NCI-H1048 (cell line): ENCODE data around the gene OR5A2.
A peak's percentile ranks its signal among the peaks of the same experiment; 100 is the strongest.
"Not testable (repeated sequence)": the region's sequence is repeated elsewhere in the genome, so short reads cannot be mapped to it uniquely, and the experiment has no call there.

Experiments used
- DNase-seq: peaks from one replicate; lab custom pipeline; 2025; lab: John Stamatoyannopoulos, UW

Gene OR5A2

GRCh38 chr11:59426361-59427067, at the start of gene OR5A2:
OR5A2 (minus strand) TSS chr11:59426413; CDS start chr11:59422953, 3,460 bp downstream.
- DNase-seq = no peak

GRCh38 chr11:59475176-59475575, 49.0 kb upstream of the OR5A2 start:
- no peak for DNase-seq

DNA sequence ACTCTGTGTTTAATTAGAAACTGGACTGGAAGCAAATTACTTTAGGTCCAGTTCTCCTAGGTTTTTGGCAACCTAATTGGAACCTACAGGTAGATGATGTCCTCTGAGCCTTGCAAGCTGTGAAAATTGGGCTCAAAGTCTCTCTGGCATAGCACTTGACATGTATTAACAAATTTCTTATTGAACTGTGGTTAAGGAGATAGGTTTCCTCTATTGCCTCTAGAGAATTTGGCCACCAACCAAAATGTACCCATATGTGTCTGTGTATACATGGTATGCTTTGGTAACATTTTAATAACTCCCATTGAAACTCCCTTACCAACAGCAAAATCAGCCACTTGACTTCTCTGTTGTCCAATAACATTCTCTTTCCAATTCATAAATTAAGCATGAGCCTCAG, 46.8 kb upstream of the OR5A2 start, which contains the start of gene OR4D10:
TSS of gene OR4D10 (plus strand) at position 301 of the 400 bp plus-strand sequence. CDS start 4,115 bp downstream, outside the sequence.
- no peak for DNase-seq

DNA sequence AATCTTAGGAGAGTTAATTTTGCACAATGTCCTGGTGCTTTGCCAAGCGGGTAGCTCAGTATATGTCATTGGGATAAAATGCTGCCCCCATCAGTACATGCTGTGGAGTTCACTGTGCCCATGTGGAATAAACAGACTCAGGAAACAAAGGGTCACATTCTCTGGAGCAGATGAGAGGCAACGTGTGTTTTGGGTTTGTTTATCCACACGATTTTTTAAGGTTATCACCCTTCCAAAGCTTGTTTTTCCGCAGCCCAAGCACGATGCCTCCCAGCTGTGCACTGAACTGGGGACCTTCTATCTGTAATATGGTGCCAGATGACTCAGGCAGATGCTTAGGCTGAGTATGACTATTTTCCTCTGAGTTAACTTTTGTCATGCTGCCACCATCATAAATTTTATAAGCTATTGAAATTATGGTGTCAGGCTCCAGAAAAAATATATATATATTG, 37.0 kb upstream of the OR5A2 start:
- no peak for DNase-seq

DNA sequence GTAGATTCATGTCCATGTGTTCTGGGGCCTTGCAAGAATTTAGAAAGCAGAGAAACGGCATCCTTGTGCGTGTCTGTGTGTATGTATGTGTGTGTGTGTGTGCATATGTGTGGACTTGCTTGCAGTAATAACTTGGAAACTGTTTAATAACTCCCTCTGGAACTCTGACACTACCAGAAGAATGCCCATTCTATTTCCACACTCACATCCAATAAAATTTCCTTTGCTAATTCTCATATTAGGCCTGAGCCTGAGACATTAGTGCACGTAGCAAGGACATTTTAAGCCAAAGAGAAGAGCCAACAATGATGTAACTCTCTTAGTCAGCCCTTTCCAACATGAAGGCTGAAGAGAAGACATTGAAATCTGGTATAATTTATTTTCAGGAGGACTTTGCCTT, 33.7 kb upstream of the OR5A2 start:
- no peak for DNase-seq

- no peak for DNase-seq
Measured at GRCh38 chr11:59456661-59457060, 30.4 kb upstream of the OR5A2 start, which contains the start of gene OR4D6. OR4D6 (plus strand) TSS chr11:59456961; CDS start chr11:59456961, 0 bp downstream.

DNA sequence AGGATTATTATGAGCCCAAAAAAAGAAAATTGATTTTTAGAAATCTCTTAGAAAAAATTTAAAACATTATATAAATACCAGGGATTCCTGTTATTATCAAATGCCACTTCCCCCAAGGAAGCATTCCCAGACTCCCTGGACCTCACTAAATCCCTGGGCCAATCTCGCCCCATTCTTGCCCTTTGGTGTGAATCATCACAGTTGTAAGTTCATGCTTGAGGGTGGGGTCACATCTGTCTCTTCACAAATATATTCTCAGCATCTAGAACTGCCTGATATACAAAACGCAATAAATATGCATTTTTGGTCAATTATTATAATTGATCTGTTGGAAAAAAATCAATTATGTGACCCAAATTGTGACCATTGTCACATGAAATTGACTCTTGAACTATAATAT, 22.3 kb upstream of the OR5A2 start:
- no peak for DNase-seq

GRCh38 chr11:59445624-59446023, 19.4 kb upstream of the OR5A2 start:
- not testable (repeated sequence) for DNase-seq

GRCh38 chr11:59437770-59438169, 11.6 kb upstream of the OR5A2 start:
- DNase-seq = no peak

DNA sequence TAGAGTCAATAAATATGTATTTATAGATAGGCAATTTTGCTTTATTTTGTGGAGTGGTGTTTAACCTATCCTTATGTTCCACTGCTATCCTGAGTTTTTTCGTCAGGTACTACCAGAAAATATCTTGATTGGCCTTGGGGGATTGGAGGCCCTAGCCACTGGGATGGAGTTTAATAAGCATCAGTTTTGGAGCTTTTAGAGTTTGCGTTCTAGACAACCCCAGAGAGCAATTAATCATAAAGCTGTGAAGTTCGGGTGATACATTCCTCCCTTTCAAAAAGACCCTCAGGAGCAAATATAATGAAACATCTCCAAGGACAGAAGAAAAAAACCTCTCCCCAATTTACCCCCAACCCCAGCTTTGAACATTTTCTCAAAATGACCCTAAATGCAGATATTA, 10.0 kb upstream of the OR5A2 start, which contains the start of gene OR5A1:
TSS of gene OR5A1 (plus strand) at position 301 of the 400 bp plus-strand sequence. CDS start 6,700 bp downstream, outside the sequence.
- no peak for DNase-seq

DNA sequence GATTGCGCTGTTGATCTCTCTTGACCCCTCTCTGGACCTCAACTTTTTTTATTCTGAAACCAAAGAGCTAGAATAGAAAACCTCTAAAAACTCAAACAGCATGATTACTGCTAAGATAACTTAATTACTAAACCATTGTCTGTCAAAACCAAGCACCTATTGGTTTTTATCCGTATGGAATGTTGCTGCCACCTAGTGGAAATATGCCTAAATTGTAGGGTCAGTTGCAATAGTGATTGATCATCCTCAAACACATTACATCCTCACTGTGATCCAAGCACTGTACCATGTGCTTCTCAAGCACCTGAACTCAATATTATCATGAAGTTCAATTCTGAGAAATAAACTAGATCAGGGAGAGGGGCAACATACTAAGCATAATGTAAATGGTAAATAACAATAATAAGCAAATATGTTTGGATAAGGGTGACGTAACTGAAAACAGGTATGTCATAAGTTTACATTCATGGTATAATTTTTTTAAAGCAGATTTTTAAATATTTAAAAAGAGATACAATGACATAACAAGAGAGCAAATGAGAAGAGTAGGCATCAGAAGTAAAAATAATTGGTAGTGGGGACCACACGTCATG, 3.8 kb upstream of the OR5A2 start:
- peak; percentile 19 for DNase-seq

GRCh38 chr11:59427068-59427382, 812 bp upstream of the OR5A2 start:
- no peak for DNase-seq

DNA sequence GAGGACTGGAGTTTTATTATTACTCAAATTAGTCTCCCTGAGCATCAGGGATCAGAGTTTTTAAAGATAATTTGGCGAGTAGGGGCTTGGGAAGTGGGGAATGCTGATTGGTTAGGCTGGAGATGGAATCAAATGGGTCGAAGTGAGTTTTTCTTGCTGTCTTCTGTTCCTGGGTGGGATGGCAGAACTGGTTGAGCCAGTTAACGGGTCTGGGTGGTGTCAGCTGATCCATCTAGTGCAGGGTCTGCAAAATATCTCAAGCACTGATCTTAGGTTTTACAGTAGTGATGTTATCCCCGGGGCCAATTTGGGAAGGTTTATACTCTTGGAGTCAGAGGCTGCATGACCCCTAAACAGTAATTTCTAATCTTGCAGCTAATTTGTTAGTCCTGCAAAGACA, 1.1 kb downstream of the OR5A2 start:
- no peak for DNase-seq

- no peak for DNase-seq
Measured at GRCh38 chr11:59423835-59424234, 2.4 kb downstream of the OR5A2 start.

- DNase-seq = no peak
Measured at GRCh38 chr11:59418156-59418555, 8.1 kb downstream of the OR5A2 start.

GRCh38 chr11:59417023-59417422, 9.2 kb downstream of the OR5A2 start:
- DNase-seq = no peak

DNA sequence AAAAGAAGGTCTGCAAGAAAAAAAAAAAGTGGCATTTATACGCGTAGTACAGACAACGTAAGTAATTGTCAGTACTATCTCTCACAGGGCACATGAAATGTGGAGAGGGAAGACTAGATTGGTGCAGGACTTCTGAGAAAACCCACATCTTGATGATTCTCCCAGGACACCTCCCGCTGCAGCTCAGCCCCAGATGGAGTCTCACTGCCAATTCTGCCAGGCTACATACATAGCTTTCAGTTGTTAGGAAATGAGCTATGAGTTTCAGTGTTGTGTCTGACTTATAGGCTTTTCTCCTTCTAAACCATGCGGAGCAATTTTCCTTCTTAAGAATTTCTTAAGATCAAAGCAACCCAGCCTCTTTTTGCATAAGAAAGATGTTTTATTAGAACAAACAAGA, 9.6 kb downstream of the OR5A2 start:
- DNase-seq = no peak

DNA sequence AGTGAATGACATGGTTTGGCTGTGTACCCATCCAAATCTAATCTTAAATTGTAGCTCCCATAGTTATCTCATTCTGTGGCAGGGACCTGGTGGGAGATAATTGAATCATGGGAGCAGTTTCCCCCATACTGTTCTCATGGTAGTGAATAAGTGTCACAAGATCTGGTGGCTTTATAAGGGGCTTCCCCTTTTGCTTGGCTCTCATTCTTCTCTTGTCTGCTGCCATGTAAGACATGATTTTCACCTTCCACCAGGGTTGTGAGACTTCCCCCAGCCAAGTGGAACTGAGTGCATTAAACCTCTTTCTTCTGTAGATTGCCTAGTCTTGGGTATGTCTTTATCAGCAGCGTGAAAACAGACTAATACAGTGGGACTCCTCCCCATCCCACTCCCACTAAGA, 11.1 kb downstream of the OR5A2 start:
- DNase-seq = no peak

GRCh38 chr11:59413646-59414045, 12.6 kb downstream of the OR5A2 start:
- DNase-seq = no peak

DNA sequence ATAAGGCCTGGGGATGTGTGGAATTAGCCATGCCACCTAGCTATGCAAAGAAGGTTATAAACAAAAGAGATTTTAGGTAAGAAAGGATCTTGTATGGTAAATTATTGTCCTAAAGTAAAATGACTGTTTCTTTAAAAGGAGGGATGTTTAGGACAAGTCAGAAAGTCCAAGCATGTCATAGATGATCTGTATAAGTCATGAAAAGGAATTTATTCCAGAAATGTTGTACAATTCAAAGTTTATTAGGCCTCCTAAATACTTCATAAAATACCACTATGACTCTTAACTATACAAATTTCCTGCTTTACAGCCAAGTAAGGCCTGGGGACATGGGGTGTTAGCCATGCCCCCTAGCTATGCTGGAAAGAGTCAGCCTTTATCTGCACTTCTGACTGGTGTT, 22.7 kb downstream of the OR5A2 start:
- DNase-seq = no peak

GRCh38 chr11:59401262-59401552, 25.0 kb downstream of the OR5A2 start:
- DNase-seq = no peak

DNA sequence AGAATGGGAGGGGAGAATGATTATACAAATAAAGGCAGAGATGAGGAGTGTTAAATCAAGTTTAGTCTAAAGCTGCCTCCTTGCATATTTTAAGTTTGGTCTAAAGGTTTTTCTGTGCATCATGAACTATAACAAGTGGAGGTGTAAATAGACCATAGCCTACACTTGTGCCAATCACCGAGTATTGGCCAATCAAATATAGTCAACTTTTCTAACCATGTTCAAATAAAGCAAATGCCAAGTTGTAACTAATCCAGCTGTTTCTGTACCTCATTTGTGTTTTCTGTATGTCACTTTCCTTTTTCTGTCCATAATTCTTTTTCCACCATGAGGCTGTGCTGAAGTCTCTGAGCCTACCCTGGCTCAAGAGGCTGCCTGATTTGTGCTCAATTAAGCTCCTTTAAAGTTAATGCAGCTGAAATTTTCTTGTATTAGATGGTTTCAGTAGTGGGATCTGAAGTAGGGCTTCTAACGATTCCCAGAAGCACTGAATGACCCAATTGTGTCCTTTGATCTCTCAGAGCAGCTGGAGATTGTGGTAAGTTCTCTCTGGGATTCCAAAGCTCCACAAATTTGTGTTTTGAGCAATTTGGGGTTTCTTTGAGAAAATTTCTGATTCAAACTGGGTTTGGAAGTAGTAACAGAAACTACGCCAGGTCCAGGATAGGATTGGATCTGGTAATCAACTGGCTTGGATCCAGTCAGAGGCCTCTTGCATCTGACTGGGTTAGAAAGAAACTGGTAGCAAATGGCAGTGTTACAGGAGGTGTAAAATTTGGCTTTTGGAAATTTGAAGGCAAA, 25.6 kb downstream of the OR5A2 start:
- DNase-seq = no peak

- DNase-seq = no peak
Measured at GRCh38 chr11:59394186-59394585, 32.0 kb downstream of the OR5A2 start.
